ENCODE results near the gene EIF4E3. TPM values are rescaled to one million over a fixed set of nuclear protein-coding genes. Genes with fewer than 3 reads are reported as not detected.
A peak's percentile ranks its signal among the peaks of the same experiment; 100 is the strongest.

Gene EIF4E3
- total and polyA plus RNA-seq, 8 donors = 4.1 to 25.9 (median 14.5) TPM

GRCh38 chr3:71734881-71735280, 9.7 kb upstream of the EIF4E3 start:
- no peak overlapping the region for H3K4me3 ChIP-seq
- H3K27me3 ChIP-seq = no peaks in the 10 kb centered on the region
- no peaks in the 10 kb centered on the region for H3K36me3 ChIP-seq
- no peak overlapping the region for H3K27ac ChIP-seq
- peaks cover 2 to 6% (median 3%) of the 10 kb centered on the region in 4 donors for H3K4me1 ChIP-seq
- peaks cover 0 to 6% (median 0%) of the 10 kb centered on the region in 4 donors for H3K9me3 ChIP-seq
- no peak for DNase-seq
- TF ChIP-seq, protein P1, sequence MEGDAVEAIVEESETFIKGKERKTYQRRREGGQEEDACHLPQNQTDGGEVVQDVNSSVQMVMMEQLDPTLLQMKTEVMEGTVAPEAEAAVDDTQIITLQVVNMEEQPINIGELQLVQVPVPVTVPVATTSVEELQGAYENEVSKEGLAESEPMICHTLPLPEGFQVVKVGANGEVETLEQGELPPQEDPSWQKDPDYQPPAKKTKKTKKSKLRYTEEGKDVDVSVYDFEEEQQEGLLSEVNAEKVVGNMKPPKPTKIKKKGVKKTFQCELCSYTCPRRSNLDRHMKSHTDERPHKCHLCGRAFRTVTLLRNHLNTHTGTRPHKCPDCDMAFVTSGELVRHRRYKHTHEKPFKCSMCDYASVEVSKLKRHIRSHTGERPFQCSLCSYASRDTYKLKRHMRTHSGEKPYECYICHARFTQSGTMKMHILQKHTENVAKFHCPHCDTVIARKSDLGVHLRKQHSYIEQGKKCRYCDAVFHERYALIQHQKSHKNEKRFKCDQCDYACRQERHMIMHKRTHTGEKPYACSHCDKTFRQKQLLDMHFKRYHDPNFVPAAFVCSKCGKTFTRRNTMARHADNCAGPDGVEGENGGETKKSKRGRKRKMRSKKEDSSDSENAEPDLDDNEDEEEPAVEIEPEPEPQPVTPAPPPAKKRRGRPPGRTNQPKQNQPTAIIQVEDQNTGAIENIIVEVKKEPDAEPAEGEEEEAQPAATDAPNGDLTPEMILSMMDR (IDR thresholded peaks at IDR 0.05) = no peak
- no peak for TF ChIP-seq POLR2A (IDR thresholded peaks at IDR 0.05)
- no peak for TF ChIP-seq EP300 (IDR thresholded peaks at IDR 0.05)
- no peak for TF ChIP-seq POLR2AphosphoS5 (IDR thresholded peaks at IDR 0.05)
- intact Hi-C loops (cut with DNase I; ENCODE audit: low total_unique reads) = loop anchor here (10.0 kb wide), 1 partner anchor 1090 kb away; no protein-coding TSS in a partner anchor
- 66 to 90% (median 83%) methylated on average over 1 of the region's 1 CpG for WGBS, 5 donors

GRCh38 chr3:71733319-71733718, 8.1 kb upstream of the EIF4E3 start:
- WGBS, 5 donors = 71 to 88% (median 81%) methylated on average over 2 of the region's 2 CpGs

DNA sequence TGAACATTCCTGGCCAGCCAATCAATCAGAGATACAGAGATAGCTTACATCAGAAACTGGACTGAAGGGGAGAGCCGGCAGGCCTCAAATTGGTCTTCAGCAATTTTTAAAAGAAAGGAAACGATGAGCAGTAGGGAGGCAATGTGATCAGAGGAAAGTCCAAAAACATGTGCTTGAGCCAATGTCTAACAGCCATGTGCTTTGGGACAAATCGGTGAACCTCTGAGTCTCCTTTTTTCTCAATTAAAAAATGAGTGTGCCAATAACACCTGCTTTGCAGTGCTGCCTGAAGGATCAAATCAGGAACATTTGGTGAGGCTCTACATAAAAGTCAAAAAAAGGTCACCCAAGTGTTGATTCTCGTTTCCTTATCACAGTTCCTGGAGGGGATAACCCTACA, 7.4 kb upstream of the EIF4E3 start:
- Histone ChIP-seq H3K4me3 (no peak overlapping the region), H3K27me3 (no peaks in the 10 kb centered on the region), H3K9me3 (peaks cover 0 to 4% (median 0%) of the 10 kb centered on the region in 4 donors), H3K4me1 (peaks cover 3 to 13% (median 6%) of the 10 kb centered on the region in 4 donors), H3K27ac (no peak overlapping the region), H3K36me3 (no peaks in the 10 kb centered on the region)
- DNase-seq = no peak
- 59 to 75% (median 68%) methylated on average over 4 of the region's 4 CpGs for WGBS, 5 donors
- intact Hi-C loops (cut with DNase I; ENCODE audit: low total_unique reads) = loop anchor here (10.0 kb wide), 1 partner anchor 1092 kb away; no protein-coding TSS in a partner anchor
- no peak for TF ChIP-seq POLR2AphosphoS5 (IDR thresholded peaks at IDR 0.05)
- TF ChIP-seq, protein P1 (IDR thresholded peaks at IDR 0.05) = no peak
- TF ChIP-seq POLR2A (IDR thresholded peaks at IDR 0.05) = no peak
- no peak for TF ChIP-seq EP300 (IDR thresholded peaks at IDR 0.05)

More at GRCh38 chr3:71733319-71733718, 8.1 kb upstream of the EIF4E3 start:
- H3K27me3 ChIP-seq = no peaks in the 10 kb centered on the region
- no peak overlapping the region for H3K27ac ChIP-seq
- H3K4me3 ChIP-seq = no peak overlapping the region
- intact Hi-C loops (cut with DNase I; ENCODE audit: low total_unique reads) = loop anchor here (10.0 kb wide), 1 partner anchor 1091 kb away; no protein-coding TSS in a partner anchor
- peaks cover 0 to 6% (median 0%) of the 10 kb centered on the region in 4 donors for H3K9me3 ChIP-seq
- TF ChIP-seq POLR2AphosphoS5 (IDR thresholded peaks at IDR 0.05) = no peak
- TF ChIP-seq, protein P1 (IDR thresholded peaks at IDR 0.05) = no peak
- TF ChIP-seq EP300 (IDR thresholded peaks at IDR 0.05) = no peak
- TF ChIP-seq POLR2A (IDR thresholded peaks at IDR 0.05) = no peak
- no peaks in the 10 kb centered on the region for H3K36me3 ChIP-seq
- DNase-seq = no peak
- peaks cover 3 to 13% (median 6%) of the 10 kb centered on the region in 4 donors for H3K4me1 ChIP-seq

- Histone ChIP-seq H3K4me3 (no peak overlapping the region), H3K27ac (no peak overlapping the region), H3K9me3 (no peaks in the 10 kb centered on the region), H3K36me3 (no peaks in the 10 kb centered on the region), H3K4me1 (peaks cover 15 to 30% (median 21%) of the 10 kb centered on the region in 4 donors), H3K27me3 (no peaks in the 10 kb centered on the region)
- TF ChIP-seq POLR2AphosphoS5 (IDR thresholded peaks at IDR 0.05) (no peak), POLR2A (IDR thresholded peaks at IDR 0.05) (no peak), EP300 (IDR thresholded peaks at IDR 0.05) (no peak)
- TF ChIP-seq, protein P1 (IDR thresholded peaks at IDR 0.05) = no peak
- intact Hi-C loops (cut with DNase I; ENCODE audit: low total_unique reads) = no loop called here
- DNase-seq = peak in 1 of 2 donors; percentile 62
- 56 to 66% (median 65%) methylated on average over 4 of the region's 4 CpGs for WGBS, 5 donors
Observed at GRCh38 chr3:71728632-71729342, 3.6 kb upstream of the EIF4E3 start.
